ENCODE measurements around the gene MYL10.

DNA sequence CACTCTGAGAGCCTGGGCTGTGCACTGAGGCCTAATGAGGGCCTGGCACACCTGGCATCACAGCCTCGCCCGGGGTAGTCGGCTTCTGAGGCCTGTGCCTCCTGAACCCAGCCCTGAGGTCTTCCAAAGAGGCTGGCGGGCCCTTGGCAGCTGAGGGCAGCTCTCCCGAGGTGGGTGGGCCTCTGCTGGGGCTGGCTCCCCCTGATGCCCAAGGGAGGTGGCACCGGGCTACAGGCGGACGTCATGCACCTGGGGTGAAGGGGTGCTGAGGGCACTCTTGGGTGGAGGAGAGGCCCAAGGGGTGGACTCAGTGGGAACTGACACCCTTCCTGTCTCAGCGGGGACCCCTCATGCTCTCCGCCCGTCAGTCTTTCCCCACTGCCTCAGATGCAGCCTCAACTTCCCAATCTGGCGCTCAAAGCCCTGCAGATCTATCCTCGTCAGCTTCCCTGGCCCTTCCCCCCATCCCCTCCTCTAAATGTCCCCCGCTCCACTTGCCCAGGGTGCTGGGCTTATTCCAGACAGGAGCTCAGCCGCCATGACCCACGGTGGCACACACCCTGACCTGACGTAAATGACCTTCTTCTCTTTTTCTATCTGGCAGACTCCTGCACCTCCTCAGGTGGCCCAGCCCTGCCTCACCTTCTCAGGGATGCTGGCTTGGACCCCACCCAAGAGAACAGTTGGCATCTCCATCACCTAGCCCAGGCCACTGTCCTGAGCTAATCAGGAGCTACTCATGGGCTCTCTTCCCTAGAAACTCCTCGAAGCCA is 38.2 kb downstream of the MYL10 start:
- TF ChIP-seq, protein P1, sequence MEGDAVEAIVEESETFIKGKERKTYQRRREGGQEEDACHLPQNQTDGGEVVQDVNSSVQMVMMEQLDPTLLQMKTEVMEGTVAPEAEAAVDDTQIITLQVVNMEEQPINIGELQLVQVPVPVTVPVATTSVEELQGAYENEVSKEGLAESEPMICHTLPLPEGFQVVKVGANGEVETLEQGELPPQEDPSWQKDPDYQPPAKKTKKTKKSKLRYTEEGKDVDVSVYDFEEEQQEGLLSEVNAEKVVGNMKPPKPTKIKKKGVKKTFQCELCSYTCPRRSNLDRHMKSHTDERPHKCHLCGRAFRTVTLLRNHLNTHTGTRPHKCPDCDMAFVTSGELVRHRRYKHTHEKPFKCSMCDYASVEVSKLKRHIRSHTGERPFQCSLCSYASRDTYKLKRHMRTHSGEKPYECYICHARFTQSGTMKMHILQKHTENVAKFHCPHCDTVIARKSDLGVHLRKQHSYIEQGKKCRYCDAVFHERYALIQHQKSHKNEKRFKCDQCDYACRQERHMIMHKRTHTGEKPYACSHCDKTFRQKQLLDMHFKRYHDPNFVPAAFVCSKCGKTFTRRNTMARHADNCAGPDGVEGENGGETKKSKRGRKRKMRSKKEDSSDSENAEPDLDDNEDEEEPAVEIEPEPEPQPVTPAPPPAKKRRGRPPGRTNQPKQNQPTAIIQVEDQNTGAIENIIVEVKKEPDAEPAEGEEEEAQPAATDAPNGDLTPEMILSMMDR (IDR thresholded peaks at IDR 0.05; ENCODE audit: low read depth, low read length, poor library complexity, severe bottlenecking) = no peak
- TF ChIP-seq EZH2phosphoT487 (IDR thresholded peaks at IDR 0.05; ENCODE audit: borderline replicate concordance, low read length) = no peak
